Smooth muscle cell (in vitro differentiated cells): ENCODE results near the gene IP6K3. TPM values are rescaled to one million over a fixed set of nuclear protein-coding genes. Genes with fewer than 3 reads are reported as not detected.

ENCODE experiments used
- DNase-seq: peaks from one replicate; lab custom pipeline; 2025; ENCODE audit not compliant: unreplicated experiment; lab: John Stamatoyannopoulos, UW
- H2AFZ ChIP-seq: fragments of 200-600 bp; sonication (generic); 2 replicates; pipeline ENCODE4 v1.6.0; 2016; ENCODE audit warnings: antibody characterized with exemption, low read depth, mild to moderate bottlenecking
- H3F3A ChIP-seq: fragments of 200-600 bp; sonication (generic); 2 replicates; pipeline ENCODE4 v1.6.0; 2017; ENCODE audit warnings: antibody characterized with exemption, low read depth
- H3K27ac ChIP-seq: fragments of 200-600 bp; sonication (generic); 2 replicates; pipeline ENCODE4 v1.5.1; 2016; ENCODE audit warnings: low read depth, mild to moderate bottlenecking
- H3K27me3 ChIP-seq: fragments of 200-600 bp; sonication (generic); 2 replicates; pipeline ENCODE4 v1.6.1; 2016; ENCODE audit warnings: low read depth, mild to moderate bottlenecking
- H3K36me3 ChIP-seq: fragments of 200-600 bp; sonication (generic); 2 replicates; pipeline ENCODE4 v1.5.1; 2016; ENCODE audit warnings: low read depth
- H3K4me1 ChIP-seq: fragments of 200-600 bp; sonication (generic); 2 replicates; pipeline ENCODE4 v1.5.1; 2016; ENCODE audit warnings: low read depth
- H3K4me2 ChIP-seq: fragments of 200-600 bp; sonication (generic); 2 replicates; pipeline ENCODE4 v1.6.0; 2016; ENCODE audit warnings: mild to moderate bottlenecking
- H3K4me3 ChIP-seq: fragments of 200-600 bp; sonication (generic); 2 replicates; pipeline ENCODE4 v1.5.1; 2016; ENCODE audit warnings: mild to moderate bottlenecking
- H3K79me2 ChIP-seq: fragments of 200-600 bp; sonication (generic); 2 replicates; pipeline ENCODE4 v1.6.0; 2016; ENCODE audit warnings: low read depth, mild to moderate bottlenecking
- H3K9ac ChIP-seq: fragments of 200-600 bp; sonication (generic); 2 replicates; pipeline ENCODE4 v1.6.0; 2016; ENCODE audit warnings: low read depth
- H3K9me3 ChIP-seq: fragments of 200-600 bp; sonication (generic); replicated peaks from 2 replicates; pipeline ENCODE4 v1.5.1; 2016; ENCODE audit warnings: low read depth
- H4K20me1 ChIP-seq: fragments of 200-600 bp; sonication (generic); 2 replicates; pipeline ENCODE4 v1.6.0; 2016; ENCODE audit warnings: low read depth
- CTCF ChIP-seq: fragments of 200-600 bp; sonication (generic); IDR thresholded peaks from 2 replicates; pipeline ENCODE4 v1.5.1; 2017; ENCODE audit warnings: borderline replicate concordance, mild to moderate bottlenecking, antibody characterized with exemption; ENCODE audit not compliant: insufficient read depth, poor library complexity, severe bottlenecking
- WGBS: methylation state at CpG from one replicate; pipeline ENCODE4 v1.1.7; 2016; ENCODE audit warnings: low lambda C conversion rate; 5-methylcytosine and 5-hydroxymethylcytosine counted together
- polyA plus RNA-seq: library from polyadenylated mRNA; unstranded; fragments of >200 nt; fragmentation: Nextera tagmentation; extraction: Ambion mirVana; gene quantifications from 2 replicates; pipeline ENCODE4 v1.2.1, GENCODE V29; 2016
- total RNA-seq: library from RNA; depleted of rRNA; stranded (reverse); fragments of >200 nt; gene quantifications from 2 replicates; pipeline ENCODE4 v1.2.3, GENCODE V29; 2014

IP6K3 gene
- total and polyA plus RNA-seq, 2 experiments from 2014 or later, result 2.6 to 5.6 TPM

- H3K9ac ChIP-seq, result no peak overlapping the region
- peak overlapping the region; percentile 19 for H3K4me3 ChIP-seq
- WGBS, result 52% methylated on average over 13 of the region's 13 CpGs
- DNase-seq, result no peak
- H3K9me3 ChIP-seq, result no peaks in the 10 kb centered on the region
- no peak overlapping the region for H2AFZ ChIP-seq
- no peaks in the 10 kb centered on the region for H3K27me3 ChIP-seq
- no peaks in the 10 kb centered on the region for H3K79me2 ChIP-seq
- H3K4me2 ChIP-seq, result peak overlapping the region; percentile 77
- H3K4me1 ChIP-seq, result peaks cover 39% of the 10 kb centered on the region
- TF ChIP-seq CTCF, result no peak
- H4K20me1 ChIP-seq, result peaks cover 3% of the 10 kb centered on the region
- H3F3A ChIP-seq, result peaks cover 3% of the 10 kb centered on the region
- H3K27ac ChIP-seq, result peak overlapping the region; percentile 76
- no peaks in the 10 kb centered on the region for H3K36me3 ChIP-seq
These were observed 1.7 kb downstream of the IP6K3 start for GRCh38 chr6:33744895-33745546.

- no peaks in the 10 kb centered on the region for H3K36me3 ChIP-seq
- H3F3A ChIP-seq, result peaks cover 3% of the 10 kb centered on the region
- H3K27me3 ChIP-seq, result no peaks in the 10 kb centered on the region
- no peaks in the 10 kb centered on the region for H3K79me2 ChIP-seq
- no peak overlapping the region for H3K4me3 ChIP-seq
- WGBS, result 41% methylated on average over 11 of the region's 11 CpGs
- no peak overlapping the region for H3K9ac ChIP-seq
- TF ChIP-seq CTCF, result peak; percentile 83
- H3K27ac ChIP-seq, result no peak overlapping the region
- no peaks in the 10 kb centered on the region for H3K9me3 ChIP-seq
- H3K4me1 ChIP-seq, result peaks cover 37% of the 10 kb centered on the region
- peak; percentile 36 for DNase-seq
- H3K4me2 ChIP-seq, result peak overlapping the region; percentile 77
- peaks cover 3% of the 10 kb centered on the region for H4K20me1 ChIP-seq
- H2AFZ ChIP-seq, result no peak overlapping the region
These were observed 2.5 kb downstream of the IP6K3 start for GRCh38 chr6:33744001-33744848.

- H3K9me3 ChIP-seq, result no peaks in the 10 kb centered on the region
- H3K36me3 ChIP-seq, result no peaks in the 10 kb centered on the region
- DNase-seq, result no peak
- no peak for TF ChIP-seq CTCF
- 81% methylated on average over 7 of the region's 7 CpGs for WGBS
- H3K4me3 ChIP-seq, result no peak overlapping the region
- H3K4me2 ChIP-seq, result no peak overlapping the region
- H2AFZ ChIP-seq, result no peak overlapping the region
- H3K9ac ChIP-seq, result no peak overlapping the region
- H3K4me1 ChIP-seq, result peaks cover 33% of the 10 kb centered on the region
- peaks cover 3% of the 10 kb centered on the region for H4K20me1 ChIP-seq
- H3K27ac ChIP-seq, result no peak overlapping the region
- H3F3A ChIP-seq, result peaks cover 3% of the 10 kb centered on the region
- no peaks in the 10 kb centered on the region for H3K79me2 ChIP-seq
- no peaks in the 10 kb centered on the region for H3K27me3 ChIP-seq
These were observed 3.9 kb downstream of the IP6K3 start for GRCh38 chr6:33742837-33743236.
